B cell (primary cell): ENCODE data around the gene ZNF587. TPM values are rescaled to one million over a fixed set of nuclear protein-coding genes. Genes with fewer than 3 reads are reported as not detected.
"Not testable (repeated sequence)": the region's sequence is repeated elsewhere in the genome, so short reads cannot be mapped to it uniquely, and the experiment has no call there.

Experiments
- ATAC-seq: fragments of 200-7000 bp; cut with Tn5 transposase; one replicate; pipeline ENCODE4 v1.10.0; 2021; ENCODE audit warnings: low read depth, mild to moderate bottlenecking, moderate number of reproducible peaks, moderate library complexity
- CTCF ChIA-PET: fragments of 350-600 bp; sonication (Branson Sonifier 250); formaldehyde crosslinking; loops from one replicate; lab custom pipeline; 2021; ENCODE audit warnings: antibody characterized with exemption, inconsistent platforms; lab: Charles Lee
- POLR2A ChIA-PET: fragments of 350-600 bp; sonication (Branson Sonifier 250); formaldehyde crosslinking; loops from one replicate; lab custom pipeline; 2021; ENCODE audit warnings: antibody characterized with exemption; lab: Charles Lee
- DNase-seq: peaks from one replicate; pipeline ENCODE4 v3.0.0; 2013
- H2AFZ ChIP-seq: 2 replicates; pipeline ENCODE4 v1.6.1; 2012; ENCODE audit warnings: mild to moderate bottlenecking, low read depth, low read length; ENCODE audit not compliant: insufficient read depth, poor library complexity, severe bottlenecking
- H3K27ac ChIP-seq, 2 donors: 1 replicate in 1 of 2; 2 replicates in 1 of 2; pipeline ENCODE4 v1.5.1; 2012 to 2013; ENCODE audit warnings: low read length in 2 of 2, mild to moderate bottlenecking in 2 of 2, moderate library complexity in 1 of 2
- H3K27me3 ChIP-seq, 4 experiments: fragments of 200-600 bp in 1 of 4; sonication (generic) in 1 of 4; replicated peaks in 1 of 4; 1 replicate in 2 of 4; 2 replicates in 2 of 4; pipeline versions ENCODE4 v1.6.1 to v1.7.0; 2013 to 2016; ENCODE audit warnings: low read length in 3 of 4, mild to moderate bottlenecking in 2 of 4, mixed read lengths in 1 of 4, moderate library complexity in 1 of 4; ENCODE audit not compliant: insufficient read depth in 4 of 4, control insufficient read depth in 3 of 4; ENCODE audit errors: control extremely low read depth in 1 of 4
- H3K36me3 ChIP-seq, 2 experiments: replicated peaks in 1 of 2; 1 replicate in 1 of 2; 2 replicates in 1 of 2; pipeline versions ENCODE4 v1.6.1 to v1.7.1; 2013; ENCODE audit warnings: low read length in 1 of 2; ENCODE audit not compliant: insufficient read depth in 2 of 2, control insufficient read depth in 1 of 2; ENCODE audit errors: control extremely low read depth in 1 of 2, extremely low read depth in 1 of 2
- H3K4me1 ChIP-seq, 2 donors: fragments of 200-600 bp in 1 of 2; sonication (generic) in 1 of 2; 1 replicate in 1 of 2; 2 replicates in 1 of 2; pipeline versions ENCODE4 v1.5.1 to v1.6.1; 2013 to 2017; ENCODE audit warnings: low read length in 2 of 2; ENCODE audit not compliant: control insufficient read depth in 2 of 2, insufficient read depth in 2 of 2
- H3K4me2 ChIP-seq: replicated peaks from 2 replicates; pipeline ENCODE3; 2012; ENCODE audit warnings: mild to moderate bottlenecking, low read depth, low read length; ENCODE audit not compliant: poor library complexity, severe bottlenecking
- H3K4me3 ChIP-seq, 5 experiments: fragments of 200-600 bp in 1 of 5; sonication (generic) in 1 of 5; 1 replicate in 3 of 5; 2 replicates in 2 of 5; pipeline versions ENCODE4 v1.5.1 to v1.7.0; 2011 to 2016; ENCODE audit warnings: low read length in 4 of 5, mild to moderate bottlenecking in 4 of 5, low read depth in 2 of 5, control low read depth in 1 of 5, moderate library complexity in 1 of 5; ENCODE audit not compliant: insufficient read depth in 1 of 5; ENCODE audit errors: control extremely low read depth in 1 of 5, extremely low read depth in 1 of 5
- H3K79me2 ChIP-seq: fragments of 200-600 bp; sonication (generic); one replicate; pipeline ENCODE4 v1.6.0; 2016; ENCODE audit warnings: low read length; ENCODE audit not compliant: control insufficient read depth, insufficient read depth
- H3K9ac ChIP-seq: fragments of 200-600 bp; sonication (generic); 2 replicates; pipeline ENCODE4 v1.6.1; 2017; ENCODE audit warnings: mild to moderate bottlenecking, low read length, moderate library complexity
- H3K9me3 ChIP-seq, 3 donors: one replicate each; pipeline versions ENCODE4 v1.6.1 to v1.7.1; 2013; ENCODE audit warnings: low read length in 2 of 3; ENCODE audit not compliant: control insufficient read depth in 2 of 3, insufficient read depth in 1 of 3; ENCODE audit errors: control extremely low read depth in 1 of 3
- H4K20me1 ChIP-seq: 2 replicates; pipeline ENCODE4 v1.6.0; 2012; ENCODE audit warnings: mild to moderate bottlenecking, low read length; ENCODE audit not compliant: insufficient read depth, control insufficient read depth, poor library complexity, severe bottlenecking
- H3K27ac Mint-ChIP-seq: one replicate; pipeline ENCODE4 v1.8.0; 2021; ENCODE audit warnings: mixed read lengths
- H3K27me3 Mint-ChIP-seq: one replicate; pipeline ENCODE4 v1.8.0; 2021; ENCODE audit warnings: mixed read lengths
- H3K4me1 Mint-ChIP-seq: one replicate; pipeline ENCODE4 v1.8.0; 2021; ENCODE audit warnings: mixed read lengths
- H3K4me3 Mint-ChIP-seq: one replicate; pipeline ENCODE4 v1.8.0; 2021; ENCODE audit warnings: mixed read lengths
- H3K9me3 Mint-ChIP-seq: one replicate; pipeline ENCODE4 v1.8.0; 2022; ENCODE audit warnings: mixed read lengths; ENCODE audit not compliant: insufficient read depth
- CTCF ChIP-seq: fragments of 200-600 bp; IDR thresholded peaks from one replicate; pipeline ENCODE4 v1.8.0; 2022; ENCODE audit warnings: antibody characterized with exemption, mild to moderate bottlenecking
- EZH2 ChIP-seq: IDR thresholded peaks from 2 replicates; pipeline ENCODE4 v1.6.1; 2012; ENCODE audit warnings: borderline replicate concordance, low read depth, mild to moderate bottlenecking, moderate library complexity, low read length; ENCODE audit not compliant: insufficient read depth, poor library complexity, severe bottlenecking
- WGBS: methylation state at CpG from one replicate; pipeline ENCODE4 v1.1.5; 2013; ENCODE audit warnings: missing lambda C conversion rate; ENCODE audit not compliant: insufficient coverage; 5-methylcytosine and 5-hydroxymethylcytosine counted together
- intact Hi-C: fragments of 100-400 bp; cut with micrococcal nuclease; formaldehyde crosslinking; loops from one replicate; pipeline ENCODE4 v1.10.0; 2022
- polyA plus RNA-seq: library from polyadenylated mRNA; depleted of rRNA; stranded (reverse); fragments of >200 nt; gene quantifications from 2 replicates; pipeline ENCODE4 v1.2.3, GENCODE V29; 2012
- total RNA-seq, 2 donors: library from RNA; stranded (reverse); fragments of 120-200 nt in 1 of 2; gene quantifications; 1 replicate in 1 of 2; 2 replicates in 1 of 2; pipeline versions ENCODE4 v1.2.3 to v1.2.4, GENCODE V29; 2013 to 2022

Gene ZNF587
- total and polyA plus RNA-seq, 2 donors (not counting 1 experiment from before 2014, with no cell fraction given): 16.6 to 72.9 TPM

DNA sequence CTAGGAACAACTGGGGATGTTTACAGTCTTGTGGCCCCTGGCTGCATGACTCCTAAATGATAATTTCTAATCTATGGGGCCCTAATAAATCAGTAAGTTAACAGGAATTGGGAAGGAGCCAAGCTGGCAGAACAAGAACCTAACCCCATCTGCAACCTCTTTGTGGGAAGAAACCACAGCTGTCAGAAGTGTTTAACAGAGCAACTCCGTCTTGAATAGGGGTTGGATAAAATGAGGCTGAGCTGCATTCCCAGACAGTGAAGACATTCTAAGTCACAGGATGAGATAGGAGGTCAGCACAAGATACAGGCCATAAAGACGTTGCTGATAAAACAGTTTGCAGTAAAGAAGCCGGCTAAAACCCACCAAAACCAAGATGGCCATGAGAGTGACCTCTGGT lies 41.0 kb downstream of the ZNF587 start:
- H3K27me3 Mint-ChIP-seq, POLR2A ChIA-PET, DNase-seq, H3K4me3 ChIP-seq, H3K27ac ChIP-seq, H3K36me3 ChIP-seq, intact Hi-C loops, H3K4me2 ChIP-seq, H3K27me3 ChIP-seq, H3K9me3 Mint-ChIP-seq, ATAC-seq, H3K4me3 Mint-ChIP-seq, H4K20me1 ChIP-seq, H3K9ac ChIP-seq, H2AFZ ChIP-seq, H3K27ac Mint-ChIP-seq: not testable (repeated sequence)
- Histone ChIP-seq H3K79me2 (peaks cover 36% of the 10 kb centered on the region), H3K4me1 (peaks cover 17 to 19% of the 10 kb centered on the region in 2 donors), H3K9me3 (peaks cover 0 to 16% (median 0%) of the 10 kb centered on the region in 3 donors)
- peaks cover 27% of the 10 kb centered on the region for H3K4me1 Mint-ChIP-seq
- 100% methylated on average over 1 of the region's 3 CpGs for WGBS
- CTCF ChIA-PET: interaction anchor here (1.0 kb wide), 1 partner anchor 14 kb away, joined by 3 read pairs; no protein-coding TSS in a partner anchor

- intact Hi-C loops: no loop called here
- no peaks in the 10 kb centered on the region for H4K20me1 ChIP-seq
- ATAC-seq: no peak
- H3K27ac Mint-ChIP-seq: no peak overlapping the region
- H3K4me3 Mint-ChIP-seq: no peak overlapping the region
- H3K4me1 ChIP-seq: peaks cover 0 to 8% of the 10 kb centered on the region in 2 donors
- DNase-seq: no peak
- H3K4me1 Mint-ChIP-seq: peaks cover 9% of the 10 kb centered on the region
- H3K36me3 ChIP-seq: no peaks in the 10 kb centered on the region
- no peak overlapping the region for H2AFZ ChIP-seq
- no peak for TF ChIP-seq EZH2
- no peak for TF ChIP-seq CTCF
- H3K27me3 ChIP-seq: no peaks in the 10 kb centered on the region
- H3K79me2 ChIP-seq: no peaks in the 10 kb centered on the region
- ChIA-PET CTCF (interaction anchor here (1.0 kb wide), 1 partner anchor 266 kb away, joined by 3 read pairs; no protein-coding TSS in a partner anchor), POLR2A (no interaction called here)
- no peaks in the 10 kb centered on the region for H3K27me3 Mint-ChIP-seq
- H3K9ac ChIP-seq: no peak overlapping the region
- peaks cover 0 to 3% (median 0%) of the 10 kb centered on the region in 3 donors for H3K9me3 ChIP-seq
- H3K27ac ChIP-seq: no peak overlapping the region
- H3K4me3 ChIP-seq: no peak overlapping the region
- H3K9me3 Mint-ChIP-seq: no peaks in the 10 kb centered on the region
- H3K4me2 ChIP-seq: no peak overlapping the region
- 100% methylated on average over 4 of the region's 5 CpGs for WGBS
Measured at GRCh38 chr19:57900311-57900710, 50.7 kb downstream of the ZNF587 start.
